Right cardiac atrium (tissue), 5 donors: ENCODE data around the gene NENF. TPM values are rescaled to one million over a fixed set of nuclear protein-coding genes. Genes with fewer than 3 reads are reported as not detected.

Experiments
- ATAC-seq, 2 donors: fragments of 200-7000 bp; cut with Tn5 transposase; one replicate each; pipeline versions ENCODE4 v1.8.0 to v1.9.1; 2020; ENCODE audit warnings: moderate library complexity in 2 of 2, mild to moderate bottlenecking in 1 of 2
- DNase-seq, 3 donors: peaks; one replicate each; pipeline ENCODE4 v3.0.0-alpha.2; 2020
- H3K27ac ChIP-seq: one replicate; pipeline ENCODE4 v1.5.1; 2013; ENCODE audit warnings: mild to moderate bottlenecking, low read length, control low read depth, moderate library complexity
- H3K27me3 ChIP-seq: one replicate; pipeline ENCODE4 v1.6.1; 2013; ENCODE audit not compliant: control insufficient read depth, insufficient read depth
- H3K4me1 ChIP-seq: one replicate; pipeline ENCODE4 v1.6.1; 2013; ENCODE audit warnings: low read length; ENCODE audit not compliant: control insufficient read depth, insufficient read depth
- H3K4me3 ChIP-seq: one replicate; pipeline ENCODE4 v1.5.1; 2013; ENCODE audit warnings: low read length, control low read depth
- H3K9me3 ChIP-seq: one replicate; pipeline ENCODE4 v1.6.1; 2013; ENCODE audit warnings: low read length; ENCODE audit not compliant: control insufficient read depth
- WGBS: extraction: QIAGEN DNeasy Blood & Tissue Kit; methylation state at CpG from one replicate; pipeline ENCODE4 v1.1.7; 2013; 5-methylcytosine and 5-hydroxymethylcytosine counted together
- intact Hi-C, 4 donors: fragments of 100-400 bp; cut with DNase I; formaldehyde crosslinking; loops; one replicate each; pipeline versions ENCODE4 v1.11.0 to v1.14.0; 2022 to 2023
- polyA plus RNA-seq: library from polyadenylated mRNA; stranded (reverse); fragments of 200-250 nt; gene quantifications from one replicate; pipeline ENCODE4 v1.2.3, GENCODE V29; 2013
- total RNA-seq, 4 donors: library from RNA; stranded (reverse); fragmentation: NEBNext Ultra II Directional; extraction: Animal tissue kit (Norgen Biotek cat#: 25700); gene quantifications; one replicate each; pipeline ENCODE4 v1.2.1, GENCODE V29; 2021
- donor health status: healthy with polysubstance abuse.
- donor health status: DM: no; HTN: yes; CAD: no.
- donor health status: DM: no; HTN: no; CAD: no.
- donor health status: DM: no; HTN: yes; CAD: no; lungs with severe emphysema.
- donor health status: DM: yes; HTN: yes; CAD: no.

NENF gene
- total and polyA plus RNA-seq, 5 donors = 99.4 to 121 (median 107) TPM

GRCh38 chr1:212460376-212460775 lies 27.7 kb downstream of the NENF start:
- H3K9me3 ChIP-seq = no peaks in the 10 kb centered on the region
- no peaks in the 10 kb centered on the region for H3K27me3 ChIP-seq
- no peaks in the 10 kb centered on the region for H3K4me1 ChIP-seq
- no peak for DNase-seq
- WGBS = 84% methylated on average over 9 of the region's 9 CpGs
- ATAC-seq = no peak
- no peak overlapping the region for H3K27ac ChIP-seq
- H3K4me3 ChIP-seq = no peak overlapping the region
- intact Hi-C loops = loop anchor here in 1 of 4 donors (5.0 kb wide), 1 partner anchor 398 kb away; no protein-coding TSS in a partner anchor

GRCh38 chr1:212461916-212462660 lies 29.4 kb downstream of the NENF start:
- Histone ChIP-seq H3K27ac (no peak overlapping the region), H3K27me3 (no peaks in the 10 kb centered on the region), H3K4me1 (no peaks in the 10 kb centered on the region), H3K9me3 (no peaks in the 10 kb centered on the region), H3K4me3 (no peak overlapping the region)
- intact Hi-C loops = loop anchor here in 1 of 4 donors (5.0 kb wide), 1 partner anchor 400 kb away; no protein-coding TSS in a partner anchor
- 90% methylated on average over 13 of the region's 13 CpGs for WGBS
- DNase-seq (no peak), ATAC-seq (no peak)

DNA sequence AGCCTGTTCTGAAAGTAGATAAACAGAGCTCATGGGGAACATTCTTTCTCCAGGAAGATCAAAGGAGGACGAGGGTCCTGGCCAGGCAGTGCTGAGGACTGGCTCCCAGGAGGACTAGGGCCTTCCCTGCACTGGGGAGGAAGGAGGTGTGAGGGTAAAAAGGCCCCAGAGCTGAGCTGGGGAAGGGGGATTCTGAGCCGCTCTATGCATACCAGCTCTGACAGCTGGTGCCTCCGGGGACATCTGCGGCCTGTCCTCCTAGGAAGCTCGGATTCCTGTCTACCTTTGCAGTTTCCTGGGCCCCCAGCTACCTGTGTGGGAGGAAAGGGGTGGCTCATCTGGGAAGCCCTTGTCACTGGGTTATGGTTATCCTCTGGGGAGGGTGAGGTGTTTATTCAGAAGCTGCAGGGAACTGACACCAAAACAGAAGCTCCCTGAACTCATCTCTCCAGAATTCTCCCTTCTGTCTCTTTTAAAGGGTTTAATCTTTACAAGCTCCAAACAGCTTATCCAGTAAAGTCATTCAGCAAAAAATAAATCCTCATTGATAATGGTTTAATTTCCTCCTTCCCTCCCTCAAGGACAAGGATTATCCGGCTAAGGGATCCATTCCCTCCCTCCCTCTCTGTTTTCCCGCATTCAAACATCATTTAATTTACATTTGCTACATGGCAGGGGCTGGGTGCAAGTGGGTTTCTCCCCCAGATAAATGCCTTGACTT lies 31.0 kb downstream of the NENF start:
- Histone ChIP-seq H3K4me1 (no peaks in the 10 kb centered on the region), H3K4me3 (no peak overlapping the region), H3K27ac (no peak overlapping the region), H3K27me3 (no peaks in the 10 kb centered on the region), H3K9me3 (no peaks in the 10 kb centered on the region)
- intact Hi-C loops = loop anchor here in 1 of 4 donors (5.0 kb wide), 1 partner anchor 401 kb away; no protein-coding TSS in a partner anchor
- ATAC-seq (no peak), DNase-seq (no peak)
- 75% methylated on average over 7 of the region's 7 CpGs for WGBS

- 97% methylated on average over 7 of the region's 7 CpGs for WGBS
- H3K27me3 ChIP-seq = no peaks in the 10 kb centered on the region
- no peak for ATAC-seq
- H3K9me3 ChIP-seq = no peaks in the 10 kb centered on the region
- no peaks in the 10 kb centered on the region for H3K4me1 ChIP-seq
- H3K4me3 ChIP-seq = no peak overlapping the region
- H3K27ac ChIP-seq = no peak overlapping the region
- intact Hi-C loops = no loop called here
- DNase-seq = no peak
These were observed 32.6 kb downstream of the NENF start for GRCh38 chr1:212465311-212465710.

DNA sequence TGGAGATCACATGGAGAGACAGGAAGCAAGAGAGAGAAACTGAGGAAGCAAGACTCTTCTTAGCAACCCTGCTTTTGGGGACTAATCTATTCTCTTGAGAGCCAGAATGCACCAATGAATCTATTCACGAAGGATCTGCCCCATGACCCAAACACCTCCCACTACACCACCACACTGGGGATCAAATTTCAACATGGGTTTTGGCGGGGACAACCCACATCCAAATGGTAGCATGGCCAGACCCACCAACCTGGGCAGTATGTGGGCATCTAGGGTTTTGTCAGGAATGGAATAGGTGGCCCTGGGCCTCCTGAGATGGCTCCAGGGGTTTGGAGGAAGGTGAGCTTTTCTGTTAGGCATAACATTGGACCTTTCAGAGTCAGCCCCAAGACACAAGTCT lies 33.7 kb downstream of the NENF start:
- H3K27me3 ChIP-seq = no peaks in the 10 kb centered on the region
- no peak overlapping the region for H3K4me3 ChIP-seq
- WGBS = 86% methylated on average over 2 of the region's 2 CpGs
- ATAC-seq (no peak), DNase-seq (no peak)
- H3K27ac ChIP-seq = no peak overlapping the region
- no peaks in the 10 kb centered on the region for H3K4me1 ChIP-seq
- no peaks in the 10 kb centered on the region for H3K9me3 ChIP-seq
- intact Hi-C loops = no loop called here

- WGBS = 56% methylated on average over 11 of the region's 11 CpGs
- DNase-seq = no peak
- Histone ChIP-seq H3K4me3 (no peak overlapping the region), H3K9me3 (no peaks in the 10 kb centered on the region), H3K27me3 (no peaks in the 10 kb centered on the region), H3K27ac (no peak overlapping the region), H3K4me1 (no peaks in the 10 kb centered on the region)
- no peak for ATAC-seq
- intact Hi-C loops = no loop called here
These were observed 34.4 kb downstream of the NENF start for GRCh38 chr1:212466898-212467650.

DNA sequence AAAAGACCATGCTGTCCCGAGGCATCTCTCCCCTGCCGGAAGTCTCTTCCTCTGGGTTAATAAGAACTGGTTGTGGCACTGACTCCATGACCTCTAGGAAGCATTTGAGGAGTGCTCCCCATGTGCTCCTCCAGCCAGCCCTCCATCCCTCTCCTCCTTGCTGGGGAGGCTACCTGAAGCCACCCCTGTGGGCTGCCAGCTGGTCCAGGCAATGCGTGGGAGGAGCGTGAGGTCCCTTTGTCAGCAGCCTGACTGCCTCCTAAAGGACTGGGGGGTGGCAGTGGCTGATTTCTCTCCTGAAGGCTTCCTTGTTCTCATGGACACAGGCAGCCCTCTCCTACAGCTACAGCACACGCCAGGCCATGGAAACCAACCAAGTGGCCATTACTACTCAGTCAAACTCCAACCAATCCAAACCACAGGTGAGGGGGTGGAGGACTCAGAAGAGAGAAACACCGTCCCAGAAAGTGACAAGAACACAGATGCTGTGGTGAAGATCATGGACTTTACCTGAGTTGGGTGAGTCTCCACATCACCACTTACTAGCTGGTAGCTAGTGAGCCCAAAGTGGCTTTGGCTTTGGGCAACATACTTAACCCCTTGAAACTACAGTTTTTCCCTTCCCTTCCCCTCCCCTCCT lies 35.2 kb downstream of the NENF start:
- Histone ChIP-seq H3K9me3 (no peaks in the 10 kb centered on the region), H3K4me1 (no peaks in the 10 kb centered on the region), H3K27me3 (no peaks in the 10 kb centered on the region), H3K4me3 (no peak overlapping the region), H3K27ac (no peak overlapping the region)
- 79% methylated on average over 6 of the region's 6 CpGs for WGBS
- ATAC-seq (no peak), DNase-seq (no peak)
- intact Hi-C loops = no loop called here

DNA sequence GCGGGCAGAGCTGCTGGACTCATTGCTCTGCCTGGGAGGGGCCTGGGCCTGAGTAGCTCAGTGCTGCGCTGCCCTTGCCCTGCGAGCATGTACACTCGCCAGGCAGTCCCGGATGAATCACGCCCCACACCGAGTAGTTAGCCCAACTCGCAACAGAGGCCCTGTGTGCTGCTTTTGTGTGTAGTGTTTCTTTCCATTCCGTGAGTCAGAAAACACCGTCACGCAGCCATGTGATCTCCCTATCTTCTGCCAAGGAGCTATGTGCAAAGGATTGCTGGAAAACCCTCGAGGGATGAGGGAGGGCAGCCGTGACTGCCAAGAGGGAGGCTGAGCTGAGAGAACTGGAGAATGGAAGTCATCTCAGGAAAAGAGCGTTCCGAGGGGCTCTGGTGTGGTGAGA lies 37.3 kb downstream of the NENF start:
- Histone ChIP-seq H3K27ac (no peak overlapping the region), H3K27me3 (no peaks in the 10 kb centered on the region), H3K4me1 (no peaks in the 10 kb centered on the region), H3K4me3 (no peak overlapping the region), H3K9me3 (no peaks in the 10 kb centered on the region)
- 35% methylated on average over 15 of the region's 15 CpGs for WGBS
- DNase-seq = peak; percentile 90 to 92 (median 91)
- peak; percentile 93 to 97 for ATAC-seq
- intact Hi-C loops = loop anchor here (10.0 kb wide), 4 partner anchors 85 to 315 kb away; partner anchors contain the start of gene ATF3 (in 1 of the 4)

GRCh38 chr1:212471286-212471685 lies 38.6 kb downstream of the NENF start:
- no peak for ATAC-seq
- intact Hi-C loops = loop anchor here (10.0 kb wide), 4 partner anchors 84 to 314 kb away; partner anchors contain the start of gene ATF3 (in 1 of the 4)
- no peaks in the 10 kb centered on the region for H3K9me3 ChIP-seq
- H3K4me1 ChIP-seq = no peaks in the 10 kb centered on the region
- H3K27me3 ChIP-seq = no peaks in the 10 kb centered on the region
- DNase-seq = no peak
- whole genome bisulfite sequencing = 95% methylated on average over 3 of the region's 3 CpGs
- H3K4me3 ChIP-seq = no peak overlapping the region
- no peak overlapping the region for H3K27ac ChIP-seq

GRCh38 chr1:212471891-212472675 lies 39.4 kb downstream of the NENF start:
- 89% methylated on average over 17 of the region's 17 CpGs for WGBS
- no peak overlapping the region for H3K27ac ChIP-seq
- DNase-seq = no peak
- no peak overlapping the region for H3K4me3 ChIP-seq
- no peaks in the 10 kb centered on the region for H3K9me3 ChIP-seq
- H3K4me1 ChIP-seq = no peaks in the 10 kb centered on the region
- no peak for ATAC-seq
- intact Hi-C loops = loop anchor here (10.0 kb wide), 4 partner anchors 83 to 313 kb away; partner anchors contain the start of gene ATF3 (in 1 of the 4)
- H3K27me3 ChIP-seq = no peaks in the 10 kb centered on the region
